HepG2 (cell line): ENCODE results near the gene MVB12A. TPM values are rescaled to one million over a fixed set of nuclear protein-coding genes. Genes with fewer than 3 reads are reported as not detected.

Source experiments
- CERS6 ChIP-seq: sonication (generic); formaldehyde crosslinking; IDR thresholded peaks from 2 replicates; pipeline ENCODE4 v1.5.0; 2020; ENCODE audit warnings: missing genetic modification reagents
- ELF1 ChIP-seq: sonication (generic); formaldehyde crosslinking; IDR thresholded peaks from 2 replicates; pipeline ENCODE4 v1.4.0; 2020; ENCODE audit warnings: missing genetic modification reagents
- ESRRA ChIP-seq: sonication (generic); formaldehyde crosslinking; IDR thresholded peaks from 2 replicates; pipeline ENCODE4 v1.5.1; 2020; ENCODE audit warnings: mild to moderate bottlenecking, low read depth, missing genetic modification reagents
- GMEB2 ChIP-seq: IDR thresholded peaks from 2 replicates; pipeline ENCODE4 v1.6.1; 2016; ENCODE audit warnings: missing biosample characterization, missing genetic modification reagents, low read depth
- JDP2 ChIP-seq: sonication (generic); formaldehyde crosslinking; IDR thresholded peaks from 2 replicates; pipeline ENCODE4 v1.8.1; 2022; ENCODE audit warnings: missing genetic modification reagents, borderline replicate concordance
- KLF16 ChIP-seq, 2 experiments: sonication (generic) in 1 of 2; formaldehyde crosslinking in 1 of 2; IDR thresholded peaks; 2 replicates each; pipeline versions ENCODE4 v1.6.1 to v1.8.0; 2016 to 2023; ENCODE audit warnings: missing genetic modification reagents in 2 of 2, missing compliant biosample characterization in 1 of 2
- MAFG ChIP-seq: sonication (generic); formaldehyde crosslinking; IDR thresholded peaks from 2 replicates; pipeline ENCODE4 v1.5.1; 2020; ENCODE audit warnings: mild to moderate bottlenecking, missing genetic modification reagents
- MATR3 ChIP-seq: sonication (generic); formaldehyde crosslinking; IDR thresholded peaks from 2 replicates; pipeline ENCODE4 v1.4.0; 2020; ENCODE audit warnings: missing genetic modification reagents
- MIER2 ChIP-seq: IDR thresholded peaks from 2 replicates; pipeline ENCODE4 v1.6.1; 2016; ENCODE audit warnings: missing biosample characterization, missing genetic modification reagents
- POLR2AphosphoS5 ChIP-seq: IDR thresholded peaks from 2 replicates; pipeline ENCODE4 v1.6.1; 2012; ENCODE audit warnings: low read depth, low read length
- STAT6 ChIP-seq: sonication (generic); formaldehyde crosslinking; IDR thresholded peaks from 2 replicates; pipeline ENCODE4 v1.4.0; 2020; ENCODE audit warnings: missing genetic modification reagents, mild to moderate bottlenecking, borderline replicate concordance
- TAF15 ChIP-seq: fragments of 200-400 bp; formaldehyde crosslinking; IDR thresholded peaks from one replicate; pipeline ENCODE4 v1.6.1; 2018; ENCODE audit warnings: mild to moderate bottlenecking, low read depth, low read length; ENCODE audit not compliant: poor library complexity, severe bottlenecking
- ZBTB39 ChIP-seq: sonication (generic); formaldehyde crosslinking; IDR thresholded peaks from 2 replicates; pipeline ENCODE4 v1.5.0; 2020; ENCODE audit warnings: missing genetic modification reagents
- ZBTB4 ChIP-seq: sonication (generic); formaldehyde crosslinking; IDR thresholded peaks from 2 replicates; pipeline ENCODE4 v1.4.0; 2020; ENCODE audit warnings: missing genetic modification reagents, mild to moderate bottlenecking, borderline replicate concordance
- ZNF446 ChIP-seq: sonication (generic); formaldehyde crosslinking; IDR thresholded peaks from 2 replicates; pipeline ENCODE4 v1.5.0; 2020; ENCODE audit warnings: mild to moderate bottlenecking, missing genetic modification reagents
- ZNF784 ChIP-seq: sonication (generic); formaldehyde crosslinking; IDR thresholded peaks from 2 replicates; pipeline ENCODE4 v1.5.1; 2020; ENCODE audit warnings: missing genetic modification reagents, mild to moderate bottlenecking, borderline replicate concordance
- polyA plus RNA-seq, 8 experiments: library from polyadenylated mRNA; depleted of rRNA in 3 of 8; stranded (reverse) in 7 of 8; unstranded in 1 of 8; fragments of >200 nt; fragmentation: Illumina TruSeq in 4 of 8; extraction: Trizol in 4 of 8; gene quantifications; 2 replicates each; pipeline versions ENCODE4 v1.2.1 to v1.2.3, GENCODE V29; 2011 to 2016; ENCODE audit warnings: low read depth in 4 of 8, missing spikeins in 1 of 8, mixed read lengths in 1 of 8; ENCODE audit not compliant: insufficient read depth in 1 of 8
- total RNA-seq, 5 experiments: library from RNA; depleted of rRNA; stranded (reverse); fragments of >200 nt; fragmentation: Illumina TruSeq; extraction: Trizol; gene quantifications; 2 replicates each; pipeline ENCODE4 v1.2.3, GENCODE V29; 2016; ENCODE audit warnings: low read depth in 1 of 5

Gene MVB12A
- total and polyA plus RNA-seq, 2 of the 13 experiments (the other 11 are each of a cell fraction or from before 2014, with no cell fraction given): 35.7 to 36.1 TPM

- TF ChIP-seq STAT6: no peak; the same call in 1 of the 2 replicates
- TF ChIP-seq MAFG (CRISPR knock-in tag): no peak
- no peak for TF ChIP-seq ZNF784 (CRISPR knock-in tag)
- TF ChIP-seq ZBTB39: no peak
- TF ChIP-seq KLF16 (CRISPR knock-in tag; IDR thresholded peaks at IDR 0.05): peak in 1 of 2 experiments; percentile 52; a peak in 2 of 4 replicates
- TF ChIP-seq CERS6 (CRISPR knock-in tag): no peak
- TF ChIP-seq ELF1 (CRISPR knock-in tag): peak; percentile 96
- TF ChIP-seq JDP2 (CRISPR knock-in tag): no peak
- TF ChIP-seq ZNF446 (CRISPR knock-in tag): no peak
- TF ChIP-seq MATR3 (CRISPR knock-in tag): no peak
- no peak for TF ChIP-seq ESRRA (CRISPR knock-in tag)
- no peak for TF ChIP-seq ZBTB4
- TF ChIP-seq GMEB2 (CRISPR knock-in tag): peak; percentile 26; the same call in 1 of the 2 replicates
- no peak for TF ChIP-seq TAF15
- TF ChIP-seq MIER2: 0 out of 2 replicates have a peak, but pooled peaks have one; percentile 18
- peak; percentile 56; the same call in 1 of the 2 replicates for TF ChIP-seq POLR2AphosphoS5
Observed at GRCh38 chr19:17419621-17420474, at the start of gene MVB12A (continued).
